K562 (cell line): ENCODE data around the gene SCG2. TPM values are rescaled to one million over a fixed set of nuclear protein-coding genes. Genes with fewer than 3 reads are reported as not detected.
A peak's percentile ranks its signal among the peaks of the same experiment; 100 is the strongest.

ENCODE experiments used
- CBX3 ChIP-seq, 2 experiments: IDR thresholded peaks; 1 replicate in 1 of 2; 2 replicates in 1 of 2; pipeline ENCODE4 v1.6.1; 2012; ENCODE audit warnings: inconsistent platforms in 2 of 2, low read length in 2 of 2, borderline replicate concordance in 1 of 2, control low read depth in 1 of 2
- CHD4 ChIP-seq: fragments of 200-600 bp; sonication (generic); IDR thresholded peaks from 3 replicates; pipeline ENCODE4 v1.6.1; 2012; ENCODE audit warnings: low read depth, mild to moderate bottlenecking, mixed read lengths, low read length, inconsistent platforms; ENCODE audit not compliant: insufficient read depth, insufficient replicate concordance, poor library complexity, severe bottlenecking
- ESRRB ChIP-seq: fragments of 250-450 bp; sonication (Bioruptor Pico); IDR thresholded peaks from 2 replicates; pipeline ENCODE4 v1.5.0; 2020; ENCODE audit warnings: mild to moderate bottlenecking, moderate library complexity, borderline replicate concordance
- HLTF ChIP-seq: fragments of 450-650 bp; IDR thresholded peaks from 2 replicates; pipeline ENCODE4 v1.6.1; 2016
- JUND ChIP-seq, 2 experiments: IDR thresholded peaks; 2 replicates in 1 of 2; 3 replicates in 1 of 2; pipeline ENCODE4 v1.6.1; 2011; ENCODE audit warnings: borderline replicate concordance in 2 of 2, low read depth in 2 of 2, low read length in 2 of 2, improper control_type of control experiment in 1 of 2, missing biosample characterization in 1 of 2, missing genetic modification characterization in 1 of 2, missing genetic modification reagents in 1 of 2
- MCM7 ChIP-seq, 2 experiments: fragments of 450-650 bp; IDR thresholded peaks; 2 replicates each; pipeline ENCODE4 v1.6.1; 2016 to 2018
- PHB2 ChIP-seq: fragments of 450-650 bp; IDR thresholded peaks from 2 replicates; pipeline ENCODE4 v1.6.1; 2017; ENCODE audit warnings: low read depth
- SMARCA5 ChIP-seq: fragments of 450-650 bp; IDR thresholded peaks from 2 replicates; pipeline ENCODE4 v1.6.1; 2016
- STAT5B ChIP-seq: fragments of 250-450 bp; sonication (Bioruptor Pico); IDR thresholded peaks from 2 replicates; pipeline ENCODE4 v1.8.0; 2021; ENCODE audit warnings: mild to moderate bottlenecking, inconsistent platforms
- THRAP3 ChIP-seq: fragments of 450-650 bp; IDR thresholded peaks from 2 replicates; pipeline ENCODE4 v1.6.1; 2016; ENCODE audit warnings: mild to moderate bottlenecking, inconsistent platforms, borderline replicate concordance
- XRCC3 ChIP-seq: fragments of 450-650 bp; IDR thresholded peaks from 2 replicates; pipeline ENCODE4 v1.6.1; 2017; ENCODE audit warnings: mild to moderate bottlenecking, moderate library complexity
- ZNF143 ChIP-seq: sonication (generic); formaldehyde crosslinking; IDR thresholded peaks from 2 replicates; pipeline ENCODE4 v1.9.0; 2022; ENCODE audit warnings: mild to moderate bottlenecking, missing genetic modification reagents
- ZNF184 ChIP-seq: sonication (generic); formaldehyde crosslinking; IDR thresholded peaks from 2 replicates; pipeline ENCODE4 v1.5.0; 2020; ENCODE audit warnings: missing genetic modification reagents
- ZNF24 ChIP-seq: fragments of 450-650 bp; IDR thresholded peaks from 2 replicates; pipeline ENCODE4 v1.6.1; 2016
- polyA plus RNA-seq, 8 experiments: library from polyadenylated mRNA; depleted of rRNA in 4 of 8; stranded (reverse) in 5 of 8; unstranded in 3 of 8; fragments of >200 nt; fragmentation: Nextera tagmentation in 2 of 8; fragmentation: Illumina TruSeq in 1 of 8; extraction: Ambion mirVana in 2 of 8; extraction: Trizol in 1 of 8; gene quantifications; 2 replicates each; pipeline versions ENCODE4 v1.2.1 to v1.2.3, GENCODE V29; 2011 to 2014; ENCODE audit warnings: inconsistent platforms in 1 of 8, missing spikeins in 1 of 8
- total RNA-seq, 7 experiments: library from RNA; depleted of rRNA in 6 of 7; stranded (reverse); fragments of >200 nt in 6 of 7; fragmentation: Illumina TruSeq in 2 of 7; extraction: Trizol in 2 of 7; gene quantifications; 2 replicates each; pipeline versions ENCODE4 v1.2.1 to v1.2.3, GENCODE V29; 2011 to 2021; ENCODE audit warnings: low replicate concordance in 1 of 7
- TF ChIP-seq, protein P1 (sequence below): fragments of 200-600 bp; sonication (generic); IDR thresholded peaks from one replicate; pipeline ENCODE4 v1.6.1; 2012; ENCODE audit warnings: mild to moderate bottlenecking, low read depth, low read length, inconsistent platforms
- TF ChIP-seq, protein P2 (sequence below): fragments of 450-650 bp; conservative IDR thresholded peaks from 2 replicates; pipeline ENCODE4 v1.6.1; 2016; ENCODE audit warnings: missing genetic modification characterization, low read depth, mild to moderate bottlenecking, missing compliant biosample characterization, moderate library complexity

Gene SCG2
- total and polyA plus RNA-seq, 9 of the 15 experiments (the other 6 are each of a cell fraction or from before 2014, with no cell fraction given), result 0.07 to 1.6 (median 1.1) TPM

DNA sequence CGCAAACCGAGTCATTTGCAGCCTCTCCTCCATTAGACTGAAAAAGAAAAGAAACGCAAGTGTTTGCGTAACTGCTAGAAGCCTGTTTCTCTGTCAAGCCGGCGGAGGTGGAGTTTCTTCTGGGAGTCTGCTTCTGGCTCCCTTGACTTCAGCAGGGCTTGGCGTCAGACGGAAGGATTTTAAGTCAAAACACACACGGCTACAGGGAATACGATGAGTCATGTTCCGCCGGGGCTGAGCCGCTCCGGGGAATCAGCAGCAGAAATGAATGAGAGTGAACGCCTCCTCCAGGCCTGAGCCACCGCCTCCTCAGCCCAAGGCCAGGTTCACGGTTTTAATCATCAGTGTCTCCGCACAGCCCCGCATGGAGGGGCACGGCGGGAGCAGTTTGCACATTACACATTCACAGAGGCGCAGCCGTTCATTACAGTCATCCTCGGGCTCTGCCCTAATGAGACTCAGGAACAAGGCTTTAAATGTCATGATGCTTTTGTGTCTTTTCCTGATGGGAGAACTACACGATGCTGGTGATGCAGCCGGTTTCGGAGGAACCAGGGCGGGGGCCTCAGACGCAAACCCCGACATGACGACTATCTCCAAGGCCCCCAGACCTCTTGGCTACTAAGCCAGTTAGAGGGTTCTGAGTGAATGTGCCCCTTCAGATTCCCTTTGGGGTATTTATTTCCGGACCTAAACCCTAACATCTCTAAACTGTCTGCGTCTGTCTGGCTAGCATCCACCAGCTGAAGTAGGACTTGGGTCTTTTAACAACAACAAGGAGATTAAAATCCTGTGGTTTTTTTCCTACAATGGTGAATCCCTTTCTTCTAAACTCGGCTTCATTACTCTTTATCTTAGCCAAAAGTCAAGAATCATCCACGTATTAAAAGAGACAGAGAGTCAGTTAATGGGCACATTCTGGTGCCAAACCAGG is 11.1 kb upstream of the SCG2 start (continued):
- TF ChIP-seq, protein P1, sequence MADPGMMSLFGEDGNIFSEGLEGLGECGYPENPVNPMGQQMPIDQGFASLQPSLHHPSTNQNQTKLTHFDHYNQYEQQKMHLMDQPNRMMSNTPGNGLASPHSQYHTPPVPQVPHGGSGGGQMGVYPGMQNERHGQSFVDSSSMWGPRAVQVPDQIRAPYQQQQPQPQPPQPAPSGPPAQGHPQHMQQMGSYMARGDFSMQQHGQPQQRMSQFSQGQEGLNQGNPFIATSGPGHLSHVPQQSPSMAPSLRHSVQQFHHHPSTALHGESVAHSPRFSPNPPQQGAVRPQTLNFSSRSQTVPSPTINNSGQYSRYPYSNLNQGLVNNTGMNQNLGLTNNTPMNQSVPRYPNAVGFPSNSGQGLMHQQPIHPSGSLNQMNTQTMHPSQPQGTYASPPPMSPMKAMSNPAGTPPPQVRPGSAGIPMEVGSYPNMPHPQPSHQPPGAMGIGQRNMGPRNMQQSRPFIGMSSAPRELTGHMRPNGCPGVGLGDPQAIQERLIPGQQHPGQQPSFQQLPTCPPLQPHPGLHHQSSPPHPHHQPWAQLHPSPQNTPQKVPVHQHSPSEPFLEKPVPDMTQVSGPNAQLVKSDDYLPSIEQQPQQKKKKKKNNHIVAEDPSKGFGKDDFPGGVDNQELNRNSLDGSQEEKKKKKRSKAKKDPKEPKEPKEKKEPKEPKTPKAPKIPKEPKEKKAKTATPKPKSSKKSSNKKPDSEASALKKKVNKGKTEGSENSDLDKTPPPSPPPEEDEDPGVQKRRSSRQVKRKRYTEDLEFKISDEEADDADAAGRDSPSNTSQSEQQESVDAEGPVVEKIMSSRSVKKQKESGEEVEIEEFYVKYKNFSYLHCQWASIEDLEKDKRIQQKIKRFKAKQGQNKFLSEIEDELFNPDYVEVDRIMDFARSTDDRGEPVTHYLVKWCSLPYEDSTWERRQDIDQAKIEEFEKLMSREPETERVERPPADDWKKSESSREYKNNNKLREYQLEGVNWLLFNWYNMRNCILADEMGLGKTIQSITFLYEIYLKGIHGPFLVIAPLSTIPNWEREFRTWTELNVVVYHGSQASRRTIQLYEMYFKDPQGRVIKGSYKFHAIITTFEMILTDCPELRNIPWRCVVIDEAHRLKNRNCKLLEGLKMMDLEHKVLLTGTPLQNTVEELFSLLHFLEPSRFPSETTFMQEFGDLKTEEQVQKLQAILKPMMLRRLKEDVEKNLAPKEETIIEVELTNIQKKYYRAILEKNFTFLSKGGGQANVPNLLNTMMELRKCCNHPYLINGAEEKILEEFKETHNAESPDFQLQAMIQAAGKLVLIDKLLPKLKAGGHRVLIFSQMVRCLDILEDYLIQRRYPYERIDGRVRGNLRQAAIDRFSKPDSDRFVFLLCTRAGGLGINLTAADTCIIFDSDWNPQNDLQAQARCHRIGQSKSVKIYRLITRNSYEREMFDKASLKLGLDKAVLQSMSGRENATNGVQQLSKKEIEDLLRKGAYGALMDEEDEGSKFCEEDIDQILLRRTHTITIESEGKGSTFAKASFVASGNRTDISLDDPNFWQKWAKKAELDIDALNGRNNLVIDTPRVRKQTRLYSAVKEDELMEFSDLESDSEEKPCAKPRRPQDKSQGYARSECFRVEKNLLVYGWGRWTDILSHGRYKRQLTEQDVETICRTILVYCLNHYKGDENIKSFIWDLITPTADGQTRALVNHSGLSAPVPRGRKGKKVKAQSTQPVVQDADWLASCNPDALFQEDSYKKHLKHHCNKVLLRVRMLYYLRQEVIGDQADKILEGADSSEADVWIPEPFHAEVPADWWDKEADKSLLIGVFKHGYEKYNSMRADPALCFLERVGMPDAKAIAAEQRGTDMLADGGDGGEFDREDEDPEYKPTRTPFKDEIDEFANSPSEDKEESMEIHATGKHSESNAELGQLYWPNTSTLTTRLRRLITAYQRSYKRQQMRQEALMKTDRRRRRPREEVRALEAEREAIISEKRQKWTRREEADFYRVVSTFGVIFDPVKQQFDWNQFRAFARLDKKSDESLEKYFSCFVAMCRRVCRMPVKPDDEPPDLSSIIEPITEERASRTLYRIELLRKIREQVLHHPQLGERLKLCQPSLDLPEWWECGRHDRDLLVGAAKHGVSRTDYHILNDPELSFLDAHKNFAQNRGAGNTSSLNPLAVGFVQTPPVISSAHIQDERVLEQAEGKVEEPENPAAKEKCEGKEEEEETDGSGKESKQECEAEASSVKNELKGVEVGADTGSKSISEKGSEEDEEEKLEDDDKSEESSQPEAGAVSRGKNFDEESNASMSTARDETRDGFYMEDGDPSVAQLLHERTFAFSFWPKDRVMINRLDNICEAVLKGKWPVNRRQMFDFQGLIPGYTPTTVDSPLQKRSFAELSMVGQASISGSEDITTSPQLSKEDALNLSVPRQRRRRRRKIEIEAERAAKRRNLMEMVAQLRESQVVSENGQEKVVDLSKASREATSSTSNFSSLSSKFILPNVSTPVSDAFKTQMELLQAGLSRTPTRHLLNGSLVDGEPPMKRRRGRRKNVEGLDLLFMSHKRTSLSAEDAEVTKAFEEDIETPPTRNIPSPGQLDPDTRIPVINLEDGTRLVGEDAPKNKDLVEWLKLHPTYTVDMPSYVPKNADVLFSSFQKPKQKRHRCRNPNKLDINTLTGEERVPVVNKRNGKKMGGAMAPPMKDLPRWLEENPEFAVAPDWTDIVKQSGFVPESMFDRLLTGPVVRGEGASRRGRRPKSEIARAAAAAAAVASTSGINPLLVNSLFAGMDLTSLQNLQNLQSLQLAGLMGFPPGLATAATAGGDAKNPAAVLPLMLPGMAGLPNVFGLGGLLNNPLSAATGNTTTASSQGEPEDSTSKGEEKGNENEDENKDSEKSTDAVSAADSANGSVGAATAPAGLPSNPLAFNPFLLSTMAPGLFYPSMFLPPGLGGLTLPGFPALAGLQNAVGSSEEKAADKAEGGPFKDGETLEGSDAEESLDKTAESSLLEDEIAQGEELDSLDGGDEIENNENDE, result no peak
- no peak for TF ChIP-seq THRAP3
- TF ChIP-seq MCM7 (IDR thresholded peaks at IDR 0.05), result no peak
- TF ChIP-seq XRCC3, result no peak
- TF ChIP-seq, protein P2, sequence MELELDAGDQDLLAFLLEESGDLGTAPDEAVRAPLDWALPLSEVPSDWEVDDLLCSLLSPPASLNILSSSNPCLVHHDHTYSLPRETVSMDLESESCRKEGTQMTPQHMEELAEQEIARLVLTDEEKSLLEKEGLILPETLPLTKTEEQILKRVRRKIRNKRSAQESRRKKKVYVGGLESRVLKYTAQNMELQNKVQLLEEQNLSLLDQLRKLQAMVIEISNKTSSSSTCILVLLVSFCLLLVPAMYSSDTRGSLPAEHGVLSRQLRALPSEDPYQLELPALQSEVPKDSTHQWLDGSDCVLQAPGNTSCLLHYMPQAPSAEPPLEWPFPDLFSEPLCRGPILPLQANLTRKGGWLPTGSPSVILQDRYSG, result no peak
- TF ChIP-seq ZNF24, result peak; percentile 69
- peak; percentile 92 for TF ChIP-seq JUND (IDR thresholded peaks at IDR 0.05; ENCODE audit: borderline replicate concordance, low read depth, low read length)
- peak; percentile 84; the same call in 1 of the 3 replicates for TF ChIP-seq JUND (tag; IDR thresholded peaks at IDR 0.05; ENCODE audit: borderline replicate concordance, low read depth, low read length)
- TF ChIP-seq CHD4, result no peak
- TF ChIP-seq ZNF184 (CRISPR knock-in tag), result no peak
- TF ChIP-seq ESRRB (CRISPR knock-in tag), result no peak
- no peak for TF ChIP-seq HLTF
- no peak for TF ChIP-seq PHB2
- TF ChIP-seq SMARCA5, result no peak
- no peak for TF ChIP-seq STAT5B (CRISPR knock-in tag)
- TF ChIP-seq CBX3 (IDR thresholded peaks at IDR 0.05; ENCODE audit: borderline replicate concordance in 1 of 2, low read length in 2 of 2), result no peak
- TF ChIP-seq ZNF143 (CRISPR knock-in tag), result no peak
